GM19025 (cell line): ENCODE measurements around the gene INHA.
A peak's percentile ranks its signal among the peaks of the same experiment; 100 is the strongest.

Experiments
- ATAC-seq: cut with Tn5 transposase; IDR thresholded peaks from one replicate; pipeline ENCODE4 v1.9.1; 2021; ENCODE audit warnings: mild to moderate bottlenecking, low read depth, moderate library complexity; ENCODE audit not compliant: unreplicated experiment

Gene INHA

GRCh38 chr2:219571311-219572236 is 536 bp upstream of the INHA start, which contains the start of gene OBSL1:
Gene OBSL1, minus strand, starts transcription at chr2:219571539. Its CDS starts 307 bp downstream, at chr2:219571232.
- no peak for ATAC-seq

GRCh38 chr2:219573166-219573565 is 1.1 kb downstream of the INHA start:
- ATAC-seq = no peak

- no peak for ATAC-seq
These were observed 2.6 kb downstream of the INHA start for GRCh38 chr2:219574484-219575311.

- ATAC-seq = no peak
These were observed 3.7 kb downstream of the INHA start for GRCh38 chr2:219575566-219576504.

- ATAC-seq = no peak
These were observed 4.6 kb downstream of the INHA start for GRCh38 chr2:219576505-219577388.

GRCh38 chr2:219578811-219579613 is 6.9 kb downstream of the INHA start:
- no peak for ATAC-seq

GRCh38 chr2:219581346-219581745 is 9.2 kb downstream of the INHA start:
- no peak for ATAC-seq

- ATAC-seq = no peak
These were observed 19.0 kb downstream of the INHA start for GRCh38 chr2:219591091-219591490.

- ATAC-seq = no peak
These were observed 20.6 kb downstream of the INHA start for GRCh38 chr2:219592736-219593135.

- no peak for ATAC-seq
These were observed 21.0 kb downstream of the INHA start for GRCh38 chr2:219593154-219593553.

- no peak for ATAC-seq
These were observed 23.1 kb downstream of the INHA start for GRCh38 chr2:219595256-219595655.

- no peak for ATAC-seq
These were observed 24.9 kb downstream of the INHA start for GRCh38 chr2:219596954-219597551.

- ATAC-seq = peak; percentile 89
These were observed 25.6 kb downstream of the INHA start, which contains the start of gene STK11IP for GRCh38 chr2:219597552-219598307. Gene STK11IP, plus strand, starts transcription at chr2:219597857. Its CDS starts 263 bp downstream, at chr2:219598120.

GRCh38 chr2:219598308-219599078 is 26.4 kb downstream of the INHA start:
- no peak for ATAC-seq

GRCh38 chr2:219603771-219604170 is 31.7 kb downstream of the INHA start:
- no peak for ATAC-seq

- no peak for ATAC-seq
These were observed 33.5 kb downstream of the INHA start for GRCh38 chr2:219605607-219605954.

GRCh38 chr2:219607931-219608330 is 35.8 kb downstream of the INHA start:
- ATAC-seq = no peak
